ENCODE measurements around the gene NPW. TPM values are rescaled to one million over a fixed set of nuclear protein-coding genes. Genes with fewer than 3 reads are reported as not detected.
"Not testable (repeated sequence)": the region's sequence is repeated elsewhere in the genome, so short reads cannot be mapped to it uniquely, and the experiment has no call there.

The NPW gene
- total RNA-seq, 1 donor from 2014 or later = 0.80 TPM

DNA sequence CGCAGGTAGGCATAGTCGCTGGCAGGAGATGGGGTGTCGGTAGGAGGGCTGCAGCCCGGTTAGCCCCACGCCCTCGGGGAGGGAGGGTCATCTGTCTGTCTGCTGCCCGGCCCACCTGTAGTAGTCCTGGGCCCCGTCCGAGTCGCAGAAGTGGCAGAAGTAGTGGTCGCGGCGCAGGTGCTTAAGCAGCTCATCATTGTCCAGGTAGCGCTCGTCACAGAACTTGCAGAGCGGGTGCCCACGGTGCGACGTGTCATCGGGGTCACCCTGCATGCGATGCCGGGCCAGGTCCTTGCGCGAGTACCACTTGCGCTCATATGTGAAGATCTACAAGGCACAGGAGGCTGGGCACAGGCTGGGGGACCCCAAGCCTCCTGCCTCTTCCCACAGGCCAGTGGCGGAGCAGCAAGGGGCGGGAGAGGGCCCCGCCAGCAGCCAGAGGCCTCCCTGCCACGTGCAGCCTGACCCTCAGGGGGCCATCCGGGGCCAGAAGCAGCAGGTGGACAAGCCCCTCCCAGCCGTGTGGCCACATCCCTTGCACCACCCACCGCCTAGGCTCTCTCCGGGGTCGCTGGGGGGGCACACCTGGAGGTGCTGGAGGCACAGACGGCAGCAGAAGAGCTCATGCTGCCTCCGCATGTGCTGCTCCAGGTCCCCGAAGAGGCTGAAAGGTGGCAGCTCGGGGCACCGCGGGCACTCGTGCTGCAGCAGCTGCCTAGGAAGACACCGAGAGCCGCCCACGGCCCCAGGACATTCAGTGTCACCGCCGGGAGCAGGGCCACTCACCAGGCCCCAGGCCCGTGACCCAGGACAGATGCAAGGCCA lies 17.0 kb upstream of the NPW start:
- no peak for ATAC-seq

DNA sequence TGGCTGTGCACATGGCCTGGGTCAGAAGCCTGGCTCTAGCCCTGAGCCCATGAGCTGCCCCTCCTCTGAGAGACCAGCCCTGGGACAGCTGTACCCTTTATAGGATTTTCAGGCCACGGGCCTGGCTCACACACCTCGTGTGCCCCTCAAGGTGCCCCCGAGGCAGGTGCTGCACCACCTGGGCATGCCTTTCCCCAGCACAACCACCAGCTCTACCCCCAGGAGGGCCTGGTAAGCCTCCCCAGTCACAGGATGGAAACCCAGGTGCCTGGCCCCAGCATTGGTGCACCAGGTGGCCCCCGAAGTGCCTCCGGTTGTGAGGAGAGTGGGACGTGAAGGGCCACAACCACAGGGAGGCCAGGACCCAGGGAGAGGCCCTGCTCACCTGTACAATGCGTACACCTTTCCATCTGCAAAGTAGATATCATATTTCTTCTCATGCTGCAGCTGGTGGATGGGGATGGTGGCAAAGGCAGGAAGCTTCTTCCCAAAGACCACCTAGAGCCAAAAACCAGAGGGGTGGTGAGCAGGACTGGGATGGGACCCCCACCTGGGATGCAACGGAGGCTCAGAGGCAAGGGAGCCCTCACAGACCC lies 16.3 kb upstream of the NPW start:
- no peak for ATAC-seq

DNA sequence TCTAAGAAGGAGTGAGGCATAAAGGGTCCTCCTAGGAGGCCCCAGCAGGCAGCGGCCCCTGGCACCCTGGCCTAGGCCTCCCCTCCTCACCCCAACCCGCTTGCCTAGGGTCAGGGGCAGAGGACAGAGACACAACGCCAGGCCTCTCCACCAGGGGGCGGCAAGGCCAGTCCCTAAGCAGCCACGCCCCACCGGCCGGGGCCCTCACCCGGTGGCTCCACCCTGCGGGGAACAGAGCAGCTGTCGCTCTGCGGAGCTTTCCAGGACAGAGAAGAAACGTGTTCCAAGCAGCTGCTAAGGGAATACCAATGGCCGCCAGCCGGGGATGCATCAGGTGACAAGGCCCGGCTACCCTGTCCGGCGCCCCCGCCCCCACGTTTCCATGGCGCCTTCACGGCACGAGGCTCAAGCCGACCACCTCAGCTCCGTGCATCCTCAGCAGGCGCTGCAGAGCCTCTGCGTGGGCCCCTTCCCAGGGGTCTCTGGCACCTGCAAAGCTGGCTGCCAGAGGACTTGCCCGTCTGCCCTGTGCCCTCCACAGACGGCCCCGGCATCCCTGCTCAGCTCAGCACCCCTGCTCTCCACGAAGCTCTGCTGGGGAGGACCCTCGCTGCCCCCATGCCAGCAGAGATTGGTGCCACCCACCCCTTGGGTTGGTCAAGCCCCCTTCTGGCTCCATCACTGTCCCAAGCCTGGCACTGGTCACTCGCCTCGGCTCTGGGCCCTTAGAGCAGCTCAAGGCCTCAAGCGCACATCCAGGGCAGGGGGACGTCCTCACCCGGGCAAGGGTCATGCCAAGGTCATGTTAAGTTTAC lies 15.6 kb upstream of the NPW start:
- peak; percentile 67 for ATAC-seq

DNA sequence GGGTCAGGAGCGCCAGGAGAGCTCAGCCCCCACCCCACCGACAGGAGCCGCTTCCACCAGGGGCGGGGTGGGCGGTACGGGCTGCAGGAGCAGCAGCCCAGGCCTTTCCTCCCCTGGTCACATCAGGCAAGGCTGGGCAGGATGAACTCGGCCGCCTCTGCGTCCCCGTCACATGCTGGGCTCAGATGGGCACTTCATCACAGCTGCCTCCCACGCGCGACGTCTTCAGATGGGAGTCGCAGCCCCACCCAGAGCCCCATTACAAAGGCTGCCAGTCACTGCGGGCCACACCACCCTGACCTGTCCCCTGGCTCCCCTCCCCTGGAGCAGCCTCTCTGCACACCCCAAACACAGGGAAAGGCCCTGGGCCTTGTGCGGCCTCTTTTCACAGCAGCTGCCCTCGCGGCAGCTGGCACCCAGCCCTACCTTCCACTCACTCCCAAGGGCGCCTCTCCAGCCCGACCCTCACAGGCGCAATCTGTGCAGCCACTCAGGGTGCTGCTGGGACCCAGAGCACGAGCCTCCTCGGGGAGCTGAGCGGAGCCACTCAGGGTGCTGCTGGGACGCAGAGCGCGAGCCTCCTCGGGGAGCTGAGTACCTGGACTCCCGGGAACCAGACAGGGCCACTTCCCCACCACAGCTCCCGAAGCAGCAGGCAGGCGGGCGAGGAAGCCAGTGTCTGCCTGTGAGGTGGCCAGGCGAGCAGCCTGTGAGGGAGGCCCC lies 14.6 kb upstream of the NPW start:
- ATAC-seq = no peak

DNA sequence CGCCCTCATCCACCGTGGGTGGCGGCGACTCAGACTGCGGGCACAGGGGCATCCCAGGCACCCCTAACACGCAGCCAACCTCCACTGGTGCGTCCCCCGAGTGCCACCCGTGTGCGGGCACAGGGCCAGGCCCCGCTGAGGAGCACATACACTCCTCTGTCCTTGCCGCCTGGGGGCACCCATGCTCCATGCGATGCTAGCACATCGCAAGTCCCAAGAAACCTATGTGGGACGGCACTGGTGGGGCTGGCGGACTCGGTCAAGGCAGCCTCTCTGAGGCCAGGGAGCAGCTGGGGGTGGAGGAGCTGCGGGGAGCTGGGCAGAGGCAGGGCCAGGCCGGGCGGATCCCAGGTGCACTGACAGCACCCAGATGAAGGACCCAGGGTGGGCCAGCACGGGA lies 13.9 kb upstream of the NPW start:
- ATAC-seq = no peak

DNA sequence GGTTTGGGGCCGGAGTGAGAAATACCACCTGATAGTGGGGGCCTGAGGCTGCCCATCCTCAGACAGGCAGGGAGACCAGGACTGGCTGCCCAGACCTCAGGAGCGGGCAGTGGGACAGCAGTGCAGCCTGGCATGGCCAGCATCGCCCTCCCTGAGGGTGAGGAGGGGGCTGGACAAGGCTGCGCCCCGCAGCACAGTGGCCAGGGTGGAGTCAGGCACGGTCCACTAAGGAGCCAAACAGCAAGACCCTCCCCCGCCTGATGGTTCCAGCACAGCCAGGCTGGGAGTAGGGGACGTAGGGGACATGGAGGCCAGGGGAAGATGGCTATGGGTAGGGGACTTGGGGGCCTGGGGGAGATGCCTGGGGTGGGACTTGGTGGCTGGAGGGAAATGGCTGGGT lies 13.3 kb upstream of the NPW start:
- no peak for ATAC-seq

GRCh38 chr16:2007081-2007836 lies 12.3 kb upstream of the NPW start:
- no peak for ATAC-seq

GRCh38 chr16:2008009-2008526 lies 11.5 kb upstream of the NPW start:
- peak; percentile 70 for ATAC-seq

DNA sequence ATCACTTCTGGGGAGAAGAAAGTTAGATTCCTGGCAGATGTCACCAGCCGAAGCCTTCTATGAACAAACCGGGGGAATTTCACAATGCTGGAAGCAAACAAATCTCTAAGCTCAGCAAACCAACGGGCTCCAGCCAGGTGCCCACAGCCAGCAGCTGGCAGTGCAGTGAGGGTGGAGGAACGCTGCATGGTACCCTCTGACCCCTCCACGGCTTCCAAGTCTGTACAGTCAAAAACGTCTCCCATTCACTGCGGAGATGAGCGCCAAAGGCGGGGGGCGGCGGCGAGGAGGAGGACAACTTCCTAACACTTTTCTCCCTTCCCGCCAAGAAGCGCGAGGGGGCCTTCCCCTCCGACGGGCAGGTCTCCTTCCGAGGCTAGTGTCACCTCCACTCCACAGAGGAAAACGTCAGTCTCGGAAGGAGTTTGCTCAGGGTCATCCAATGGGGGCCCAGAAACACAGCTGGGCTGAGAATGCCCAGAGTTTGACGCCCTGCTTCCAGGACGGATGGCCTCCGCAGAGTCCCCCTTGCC lies 10.9 kb upstream of the NPW start:
- ATAC-seq = peak; percentile 6

- ATAC-seq = peak; percentile 6
Observed at GRCh38 chr16:2009164-2009711, 10.3 kb upstream of the NPW start.

GRCh38 chr16:2009791-2010510 lies 9.6 kb upstream of the NPW start, which contains the start of gene ZNF598:
Gene ZNF598 (minus strand): TSS chr16:2009821.
- ATAC-seq = peak; percentile 77

DNA sequence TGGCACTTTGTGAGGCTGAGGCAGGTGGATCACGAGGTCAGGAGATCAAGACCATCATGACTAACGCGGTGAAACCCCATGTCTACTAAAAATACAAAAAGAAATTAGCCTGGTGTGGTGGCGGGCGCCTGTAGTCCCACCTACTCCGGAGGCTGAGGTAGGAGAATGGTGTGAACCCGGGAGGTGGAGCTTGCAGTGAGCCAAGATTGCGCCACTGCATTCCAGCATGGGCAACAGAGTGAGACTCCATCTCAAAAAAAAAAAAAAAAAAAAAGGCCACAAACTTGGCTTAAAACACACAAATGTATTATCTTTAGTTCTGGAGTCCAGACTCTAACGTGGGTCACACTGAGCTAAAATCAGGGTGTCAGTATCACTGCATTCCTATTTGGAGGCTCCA lies 7.9 kb upstream of the NPW start:
- not testable (repeated sequence) for ATAC-seq

DNA sequence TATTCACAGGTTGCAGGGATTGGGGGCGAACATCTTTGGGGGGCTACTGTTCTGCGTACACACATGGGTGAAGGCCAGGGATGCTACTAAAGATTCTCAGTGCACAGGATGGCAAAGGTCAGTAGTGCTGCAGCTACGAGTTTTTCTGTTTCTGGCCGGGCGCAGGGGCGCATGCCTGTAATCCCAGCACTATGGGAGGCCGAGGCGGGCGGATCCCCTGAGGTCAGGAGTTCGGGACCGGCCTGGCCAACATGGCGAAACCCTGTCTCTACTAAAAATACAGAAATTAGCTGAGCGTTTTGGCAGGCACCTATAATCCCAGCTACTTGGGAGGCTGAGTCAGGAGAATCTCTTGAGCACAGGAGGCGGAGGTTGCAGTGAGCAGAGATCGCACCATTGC lies 6.1 kb upstream of the NPW start:
- no peak for ATAC-seq

GRCh38 chr16:2015117-2015946 lies 4.3 kb upstream of the NPW start:
- ATAC-seq = peak; percentile 90

DNA sequence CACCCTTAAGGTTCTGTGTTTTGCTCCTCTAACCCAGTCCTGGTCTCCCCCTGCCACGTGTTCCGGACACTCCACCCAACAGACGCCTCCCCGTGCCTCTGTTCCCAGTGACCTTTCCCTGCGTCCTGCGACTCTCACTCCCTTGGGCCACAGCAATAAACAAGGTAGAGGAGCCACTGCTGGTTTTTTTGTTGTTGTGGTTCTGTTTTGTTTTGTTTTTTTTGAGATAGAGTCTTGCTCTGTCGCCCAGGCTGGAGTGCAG lies 3.7 kb upstream of the NPW start:
- ATAC-seq = no peak

GRCh38 chr16:2016407-2016922 lies 3.1 kb upstream of the NPW start:
- no peak for ATAC-seq

- no peak for ATAC-seq
Observed at GRCh38 chr16:2019921-2020831, 591 bp downstream of the NPW start.

- peak; percentile 37 for ATAC-seq
Observed at GRCh38 chr16:2022723-2023091, 3.1 kb downstream of the NPW start.
